ENCODE results near the gene MRPS18B.
"Not testable (repeated sequence)": the region's sequence is repeated elsewhere in the genome, so short reads cannot be mapped to it uniquely, and the experiment has no call there.

MRPS18B gene

GRCh38 chr6:30617565-30618269 is at the start of gene MRPS18B:
MRPS18B (plus strand) TSS chr6:30617840; CDS start chr6:30617866, 26 bp downstream.
- DNase-seq, result peak; percentile 97

- no peak for DNase-seq
Measured at GRCh38 chr6:30568245-30568644, 49.4 kb upstream of the MRPS18B start.

- no peak for DNase-seq
Measured at GRCh38 chr6:30570263-30570662, 47.4 kb upstream of the MRPS18B start.

GRCh38 chr6:30570740-30571074 is 46.9 kb upstream of the MRPS18B start:
- no peak for DNase-seq

- peak; percentile 70 for DNase-seq
Measured at GRCh38 chr6:30571075-30571761, 46.4 kb upstream of the MRPS18B start, which contains the start of gene ABCF1. ABCF1 (plus strand) TSS chr6:30571442; CDS start chr6:30571488, 46 bp downstream.

GRCh38 chr6:30571762-30572082 is 45.9 kb upstream of the MRPS18B start:
- no peak for DNase-seq

GRCh38 chr6:30572148-30572547 is 45.5 kb upstream of the MRPS18B start:
- DNase-seq, result no peak

- no peak for DNase-seq
Measured at GRCh38 chr6:30573113-30573512, 44.5 kb upstream of the MRPS18B start.

GRCh38 chr6:30578051-30578450 is 39.6 kb upstream of the MRPS18B start:
- no peak for DNase-seq

- no peak for DNase-seq
Measured at GRCh38 chr6:30583921-30584320, 33.7 kb upstream of the MRPS18B start.

GRCh38 chr6:30589754-30590358 is 27.8 kb upstream of the MRPS18B start:
- no peak for DNase-seq

GRCh38 chr6:30590509-30590908 is 27.1 kb upstream of the MRPS18B start:
- no peak for DNase-seq

GRCh38 chr6:30591008-30591407 is 26.6 kb upstream of the MRPS18B start:
- DNase-seq, result no peak

GRCh38 chr6:30592287-30592686 is 25.4 kb upstream of the MRPS18B start:
- DNase-seq, result no peak

GRCh38 chr6:30597315-30598144 is 20.1 kb upstream of the MRPS18B start:
- DNase-seq, result not testable (repeated sequence)

- DNase-seq, result no peak
Measured at GRCh38 chr6:30598912-30599624, 18.6 kb upstream of the MRPS18B start.

- DNase-seq, result no peak
Measured at GRCh38 chr6:30599625-30600324, 17.9 kb upstream of the MRPS18B start.

GRCh38 chr6:30600451-30600961 is 17.1 kb upstream of the MRPS18B start:
- DNase-seq, result no peak

GRCh38 chr6:30601436-30601814 is 16.2 kb upstream of the MRPS18B start:
- no peak for DNase-seq

- no peak for DNase-seq
Measured at GRCh38 chr6:30601815-30602641, 15.6 kb upstream of the MRPS18B start.

GRCh38 chr6:30603961-30604360 is 13.7 kb upstream of the MRPS18B start:
- no peak for DNase-seq
